Measurements from ENCODE around the gene ARID1B. TPM values are rescaled to one million over a fixed set of nuclear protein-coding genes. Genes with fewer than 3 reads are reported as not detected.
A peak's percentile ranks its signal among the peaks of the same experiment; 100 is the strongest.

ARID1B gene
- total and polyA plus RNA-seq, 8 donors: 16.2 to 68.0 (median 42.5) TPM

- intact Hi-C loops (cut with DNase I): loop anchor here in 1 of 3 donors (10.0 kb wide), 1 partner anchor 113 kb away; no protein-coding TSS in a partner anchor
- FAIRE-seq (no peak), DNase-seq (peak in 2 of 6 donors; percentile 35 to 53), ATAC-seq (peak; percentile 42 to 73 (median 53))
- Histone ChIP-seq H3K4me3 (no peak overlapping the region), H3K9me3 (peaks cover 0 to 4% (median 0%) of the 10 kb centered on the region in 4 donors), H3K27me3 (no peaks in the 10 kb centered on the region), H3K36me3 (peaks cover 0 to 6% (median 0%) of the 10 kb centered on the region in 3 donors), H3K4me1 (peaks cover 15 to 25% (median 23%) of the 10 kb centered on the region in 3 donors), H3K27ac (peak overlapping the region in 1 of 4 donors; percentile 24)
- TF ChIP-seq CTCF (IDR thresholded peaks at IDR 0.05): no peak
- 16 to 17% methylated on average over 2 of the region's 2 CpGs for WGBS, 2 donors
Measured at GRCh38 chr6:156832231-156832647, 55.1 kb downstream of the ARID1B start.

DNA sequence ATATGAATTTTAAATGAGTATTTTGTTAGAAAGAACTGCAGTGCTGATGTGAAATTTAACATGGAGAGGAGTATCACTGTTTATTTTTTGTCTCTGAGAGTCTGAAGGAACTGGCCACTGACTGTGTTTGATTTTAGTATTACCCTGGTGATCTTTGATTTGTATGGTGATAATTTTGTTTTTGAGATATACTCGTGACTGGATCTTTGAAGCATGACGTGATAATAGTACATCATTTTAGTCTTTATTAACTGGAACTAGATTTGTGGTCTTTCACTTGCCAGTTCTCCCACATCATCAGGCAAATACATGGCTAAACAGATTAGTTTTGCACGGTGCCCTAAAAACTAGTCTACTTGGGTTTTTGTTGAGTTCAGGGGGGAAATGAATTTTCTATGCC is 55.5 kb downstream of the ARID1B start:
- TF ChIP-seq CTCF (IDR thresholded peaks at IDR 0.05): no peak
- FAIRE-seq: no peak
- peak overlapping the region in 1 of 4 donors; percentile 24 for H3K27ac ChIP-seq
- H3K4me1 ChIP-seq: peaks cover 15 to 21% (median 20%) of the 10 kb centered on the region in 3 donors
- no peak overlapping the region for H3K4me3 ChIP-seq
- no peak for DNase-seq
- WGBS, 2 donors: 48 to 53% methylated on average over 3 of the region's 3 CpGs
- H3K27me3 ChIP-seq: no peaks in the 10 kb centered on the region
- H3K36me3 ChIP-seq: peaks cover 0 to 6% (median 0%) of the 10 kb centered on the region in 3 donors
- intact Hi-C loops (cut with DNase I): loop anchor here in 1 of 3 donors (10.0 kb wide), 1 partner anchor 112 kb away; no protein-coding TSS in a partner anchor
- no peak for ATAC-seq
- peaks cover 0 to 4% (median 0%) of the 10 kb centered on the region in 4 donors for H3K9me3 ChIP-seq

DNA sequence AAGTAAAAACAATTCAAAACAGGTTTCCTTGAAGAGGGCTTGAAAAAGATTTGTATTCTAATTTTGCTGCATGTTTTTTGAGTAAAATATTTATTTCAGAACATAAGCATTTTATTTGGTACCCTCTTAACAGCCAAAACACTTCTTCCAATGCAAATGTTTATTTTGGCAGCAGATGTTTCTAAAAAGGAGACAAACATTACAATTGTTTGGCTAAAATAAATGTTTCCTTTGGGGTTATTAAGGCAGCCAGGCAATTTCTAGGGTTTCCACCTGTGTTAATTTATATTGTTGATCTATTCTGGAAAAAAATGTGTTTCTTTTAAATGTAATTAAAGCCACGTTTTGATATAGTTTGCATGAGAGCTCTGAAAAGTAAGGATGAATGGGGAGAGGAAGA is 56.6 kb downstream of the ARID1B start:
- no peak overlapping the region for H3K27ac ChIP-seq
- peaks cover 0 to 4% (median 0%) of the 10 kb centered on the region in 4 donors for H3K9me3 ChIP-seq
- peaks cover 10 to 20% (median 17%) of the 10 kb centered on the region in 3 donors for H3K4me1 ChIP-seq
- H3K4me3 ChIP-seq: no peak overlapping the region
- no peaks in the 10 kb centered on the region for H3K27me3 ChIP-seq
- no peak for DNase-seq
- H3K36me3 ChIP-seq: peaks cover 0 to 6% (median 0%) of the 10 kb centered on the region in 3 donors
- no peak for TF ChIP-seq CTCF (IDR thresholded peaks at IDR 0.05)
- no peak for ATAC-seq
- 5 to 11% methylated on average over 1 of the region's 1 CpG for WGBS, 2 donors
- FAIRE-seq: no peak
- intact Hi-C loops (cut with DNase I): loop anchor here in 1 of 3 donors (10.0 kb wide), 1 partner anchor 111 kb away; no protein-coding TSS in a partner anchor

DNA sequence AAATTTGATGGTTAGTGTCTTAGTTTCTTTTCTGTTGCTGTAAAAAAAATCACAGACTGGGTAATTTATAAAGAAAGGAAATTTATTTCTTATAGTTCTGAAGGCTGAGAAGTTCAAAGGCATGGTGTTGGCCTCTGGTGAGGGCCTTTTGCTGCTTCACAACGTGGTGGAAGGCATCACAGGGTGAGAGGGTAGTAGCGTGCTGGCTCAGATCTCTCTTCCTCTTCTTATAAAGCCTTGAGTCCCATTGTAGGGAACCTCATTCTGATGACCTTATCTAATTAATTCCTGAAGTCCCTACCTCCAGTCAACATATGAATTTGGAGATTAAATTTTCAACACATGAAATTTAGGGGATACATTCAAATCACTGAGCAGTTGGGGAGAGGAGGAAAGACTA is 62.0 kb downstream of the ARID1B start:
- DNase-seq: no peak
- Histone ChIP-seq H3K4me1 (peaks cover 4 to 11% (median 11%) of the 10 kb centered on the region in 3 donors), H3K4me3 (no peak overlapping the region), H3K27ac (no peak overlapping the region), H3K27me3 (no peaks in the 10 kb centered on the region), H3K36me3 (no peaks in the 10 kb centered on the region), H3K9me3 (peaks cover 0 to 4% (median 0%) of the 10 kb centered on the region in 4 donors)
- FAIRE-seq: no peak
- intact Hi-C loops (cut with DNase I): loop anchor here in 1 of 3 donors (10.0 kb wide), 1 partner anchor 106 kb away; no protein-coding TSS in a partner anchor
- WGBS, 2 donors: 84 to 88% methylated on average over 2 of the region's 2 CpGs
- TF ChIP-seq CTCF (IDR thresholded peaks at IDR 0.05): no peak
- ATAC-seq: no peak

DNA sequence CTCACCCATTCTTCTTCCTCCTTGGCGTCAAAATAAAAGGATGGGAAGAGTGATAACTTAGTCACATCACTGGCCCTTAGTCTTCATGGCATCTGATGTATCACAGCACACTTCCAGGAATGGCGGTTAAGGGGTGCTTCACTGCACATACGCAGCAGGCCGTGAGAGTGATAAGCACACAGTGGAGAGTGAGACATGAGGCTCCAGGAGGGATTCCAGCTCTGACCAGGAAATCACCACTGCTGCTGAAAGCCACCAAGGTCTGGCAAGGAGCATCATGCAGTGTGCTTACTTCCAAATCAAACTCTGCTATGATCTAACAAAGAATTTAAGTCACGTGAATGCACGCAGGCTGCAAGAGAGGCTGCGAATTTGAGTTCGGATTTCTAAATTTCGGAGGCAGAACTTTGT is 62.4 kb downstream of the ARID1B start:
- intact Hi-C loops (cut with DNase I): loop anchor here in 1 of 3 donors (10.0 kb wide), 1 partner anchor 105 kb away; no protein-coding TSS in a partner anchor
- ATAC-seq: peak in 3 of 4 donors; percentile 65 to 73 (median 67)
- no peak overlapping the region for H3K27ac ChIP-seq
- no peak for DNase-seq
- H3K4me3 ChIP-seq: no peak overlapping the region
- H3K27me3 ChIP-seq: no peaks in the 10 kb centered on the region
- WGBS, 2 donors: 65 to 68% methylated on average over 9 of the region's 9 CpGs
- H3K9me3 ChIP-seq: peaks cover 0 to 4% (median 0%) of the 10 kb centered on the region in 4 donors
- H3K4me1 ChIP-seq: peaks cover 0 to 11% (median 9%) of the 10 kb centered on the region in 3 donors
- TF ChIP-seq CTCF (IDR thresholded peaks at IDR 0.05): no peak
- no peak for FAIRE-seq
- H3K36me3 ChIP-seq: no peaks in the 10 kb centered on the region

Data from pancreas (tissue), 10 donors.